DOHH2 (cell line): ENCODE data around the gene MICAL2.

Experiments used
- EZH2phosphoT487 ChIP-seq: fragments of 200-600 bp; sonication (generic); IDR thresholded peaks from 2 replicates; pipeline ENCODE4 v1.6.1; 2017; ENCODE audit warnings: borderline replicate concordance, mild to moderate bottlenecking, antibody characterized with exemption, low read length, moderate library complexity, mixed read lengths
- TF ChIP-seq, protein P1 (sequence below): fragments of 200-600 bp; sonication (generic); IDR thresholded peaks from one replicate; pipeline ENCODE4 v1.5.1; 2014; ENCODE audit warnings: antibody characterized with exemption, mild to moderate bottlenecking, low read depth, low read length; ENCODE audit not compliant: poor library complexity, severe bottlenecking

DNA sequence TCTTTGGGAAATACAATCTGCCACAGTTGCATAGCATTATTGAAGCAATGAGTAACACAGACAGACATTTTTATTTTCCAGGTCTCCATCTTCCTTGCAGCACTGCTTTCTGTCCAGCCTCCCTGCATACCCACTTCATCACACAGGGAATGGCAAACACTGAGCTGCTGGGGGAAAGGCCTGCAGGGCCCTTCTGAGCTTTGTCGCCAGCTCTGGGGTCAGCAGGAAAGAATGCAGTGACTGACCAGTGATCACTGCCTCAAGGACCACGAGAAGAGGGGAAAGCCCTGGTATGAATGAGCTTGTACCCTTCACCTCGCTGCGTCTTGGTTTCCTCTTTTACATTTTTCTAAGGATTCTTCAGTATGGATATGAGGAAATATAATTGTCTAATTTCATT lies 21.3 kb upstream of the MICAL2 start:
- TF ChIP-seq, protein P1, sequence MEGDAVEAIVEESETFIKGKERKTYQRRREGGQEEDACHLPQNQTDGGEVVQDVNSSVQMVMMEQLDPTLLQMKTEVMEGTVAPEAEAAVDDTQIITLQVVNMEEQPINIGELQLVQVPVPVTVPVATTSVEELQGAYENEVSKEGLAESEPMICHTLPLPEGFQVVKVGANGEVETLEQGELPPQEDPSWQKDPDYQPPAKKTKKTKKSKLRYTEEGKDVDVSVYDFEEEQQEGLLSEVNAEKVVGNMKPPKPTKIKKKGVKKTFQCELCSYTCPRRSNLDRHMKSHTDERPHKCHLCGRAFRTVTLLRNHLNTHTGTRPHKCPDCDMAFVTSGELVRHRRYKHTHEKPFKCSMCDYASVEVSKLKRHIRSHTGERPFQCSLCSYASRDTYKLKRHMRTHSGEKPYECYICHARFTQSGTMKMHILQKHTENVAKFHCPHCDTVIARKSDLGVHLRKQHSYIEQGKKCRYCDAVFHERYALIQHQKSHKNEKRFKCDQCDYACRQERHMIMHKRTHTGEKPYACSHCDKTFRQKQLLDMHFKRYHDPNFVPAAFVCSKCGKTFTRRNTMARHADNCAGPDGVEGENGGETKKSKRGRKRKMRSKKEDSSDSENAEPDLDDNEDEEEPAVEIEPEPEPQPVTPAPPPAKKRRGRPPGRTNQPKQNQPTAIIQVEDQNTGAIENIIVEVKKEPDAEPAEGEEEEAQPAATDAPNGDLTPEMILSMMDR: no peak
- TF ChIP-seq EZH2phosphoT487: no peak
